LNCAP (cell line): ENCODE measurements around the gene TMUB1.

Experiments used
- CTCF ChIP-seq: fragments of 450-650 bp; IDR thresholded peaks from 2 replicates; pipeline ENCODE4 v1.5.1; 2017; ENCODE audit warnings: mild to moderate bottlenecking

The TMUB1 gene

GRCh38 chr7:151095123-151095797, 12.0 kb upstream of the TMUB1 start:
- no peak for TF ChIP-seq CTCF

GRCh38 chr7:151094675-151095074, 11.4 kb upstream of the TMUB1 start:
- TF ChIP-seq CTCF: no peak

- TF ChIP-seq CTCF: no peak
Measured at GRCh38 chr7:151093748-151094147, 10.5 kb upstream of the TMUB1 start.

- no peak for TF ChIP-seq CTCF
Measured at GRCh38 chr7:151091988-151092387, 8.7 kb upstream of the TMUB1 start.

GRCh38 chr7:151091431-151091830, 8.1 kb upstream of the TMUB1 start:
- TF ChIP-seq CTCF: peak; percentile 70; the same call in 1 of the 2 replicates

- TF ChIP-seq CTCF: no peak
Measured at GRCh38 chr7:151091003-151091402, 7.7 kb upstream of the TMUB1 start.

- TF ChIP-seq CTCF: no peak
Measured at GRCh38 chr7:151089893-151090730, 6.8 kb upstream of the TMUB1 start.
